Activated gamma-delta T cell treated with anti-CD3 and anti-CD28 coated beads, Interleukin-2, amount 50 U/mL, for 16 hours (primary cell): ENCODE measurements around the gene TIPARP.
"Not testable (repeated sequence)": the region's sequence is repeated elsewhere in the genome, so short reads cannot be mapped to it uniquely, and the experiment has no call there.

ENCODE experiments used
- DNase-seq: peaks from one replicate; pipeline ENCODE4 v3.0.0-alpha.2; 2020; ENCODE audit warnings: low read depth

The TIPARP gene

DNA sequence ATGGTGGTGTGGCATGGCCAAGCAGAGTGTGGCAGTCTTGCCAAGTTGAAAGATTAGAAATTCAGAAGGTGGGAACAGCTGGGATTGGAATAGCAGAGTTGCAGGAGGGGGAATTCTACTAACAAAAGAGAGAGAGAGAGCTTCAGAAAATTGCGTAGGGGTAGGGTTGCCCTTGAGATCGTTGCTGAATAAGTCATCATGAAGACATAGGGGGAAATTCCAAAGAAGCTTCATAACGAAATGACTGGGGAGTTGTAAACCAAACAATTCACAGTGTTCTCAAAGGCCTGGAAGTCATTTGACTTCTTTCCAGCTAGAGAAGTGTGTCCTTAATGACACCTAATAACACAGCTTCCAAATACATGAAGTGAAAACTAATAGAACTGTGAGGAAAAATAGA is 26.3 kb upstream of the TIPARP start:
- DNase-seq = no peak

DNA sequence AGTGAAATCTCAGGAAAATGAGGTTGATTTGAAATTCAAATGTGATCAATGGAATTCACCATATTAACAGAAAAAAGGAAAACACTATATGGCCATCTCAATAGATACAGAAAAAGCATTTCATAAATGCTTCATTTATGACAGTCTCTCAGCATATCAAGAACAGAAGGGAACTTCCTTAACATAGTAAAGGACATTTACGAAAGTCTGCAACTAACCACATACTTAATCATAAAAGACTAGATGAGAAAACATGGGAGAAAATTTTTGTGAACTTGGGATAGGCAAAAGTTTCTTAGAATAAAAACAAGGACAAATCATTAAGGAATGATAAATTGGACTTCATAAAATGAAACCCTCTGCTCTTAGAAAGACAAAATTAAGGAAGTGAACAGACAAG is 24.7 kb upstream of the TIPARP start:
- no peak for DNase-seq

DNA sequence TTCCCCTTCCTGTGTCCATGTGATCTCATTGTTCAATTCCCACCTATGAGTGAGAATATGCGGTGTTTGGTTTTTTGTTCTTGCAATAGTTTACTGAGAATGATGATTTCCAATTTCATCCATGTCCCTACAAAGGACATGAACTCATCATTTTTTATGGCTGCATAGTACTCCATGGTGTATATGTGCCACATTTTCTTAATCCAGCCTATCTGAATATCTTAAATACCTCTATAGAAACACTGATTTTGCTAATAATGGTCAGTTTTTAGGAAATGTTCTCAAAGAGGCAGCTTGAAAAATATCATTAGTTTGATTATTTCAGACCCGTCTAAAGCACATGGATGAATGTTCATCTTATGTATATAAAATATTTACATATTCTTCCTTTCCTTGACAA is 21.7 kb upstream of the TIPARP start:
- DNase-seq = not testable (repeated sequence)

DNA sequence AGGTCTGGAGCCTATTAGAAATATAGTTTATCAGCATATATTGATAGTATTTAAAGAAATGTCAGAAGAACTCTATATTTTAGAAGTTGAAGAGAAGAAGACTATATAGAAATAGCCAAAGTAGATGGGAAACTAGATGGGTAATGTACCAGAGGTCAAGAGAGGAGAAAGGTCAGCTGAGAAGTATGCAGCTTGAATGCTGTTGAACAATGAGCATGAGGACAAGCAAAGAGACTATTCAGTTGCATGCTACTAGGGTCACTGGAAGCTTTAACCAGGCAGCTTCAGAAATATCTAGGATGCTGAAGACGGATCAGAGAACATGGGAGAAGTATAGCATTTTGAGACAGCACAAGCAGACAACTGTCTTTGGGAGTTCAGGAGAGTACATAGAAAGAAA is 19.6 kb upstream of the TIPARP start:
- no peak for DNase-seq

DNA sequence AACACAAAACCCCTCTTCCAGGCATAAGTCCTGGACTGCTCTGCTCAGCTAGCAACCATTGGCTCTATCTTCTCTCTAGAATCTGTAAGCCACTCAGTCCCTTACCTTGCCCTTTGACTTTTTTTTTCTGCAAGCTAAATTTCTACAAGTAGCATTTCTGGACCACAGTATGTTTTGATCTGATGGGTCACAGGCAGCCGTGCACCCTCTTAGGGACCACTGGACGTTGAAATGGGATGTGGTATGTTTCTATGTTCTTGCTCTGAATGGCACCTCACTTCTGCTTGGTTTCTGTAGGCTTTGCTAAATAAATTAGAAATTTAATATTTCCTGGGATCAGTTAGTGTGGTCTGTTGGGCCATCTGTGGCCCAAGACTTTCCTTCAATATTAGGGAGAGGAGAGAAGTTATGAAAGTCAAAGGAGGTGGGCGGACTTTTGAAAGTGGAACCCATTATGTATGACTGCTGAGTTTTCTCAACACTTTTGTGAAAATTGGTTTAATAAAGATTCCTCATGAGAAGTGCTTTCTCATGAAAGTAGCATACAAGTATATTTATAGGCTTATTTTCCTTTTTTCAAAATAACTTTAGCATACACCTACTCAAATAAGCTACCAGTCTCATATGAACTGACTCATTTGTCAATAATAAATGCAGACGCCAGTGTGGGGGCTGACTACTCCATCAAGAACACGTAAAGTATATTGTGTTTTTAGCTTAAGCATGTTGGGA is 18.4 kb upstream of the TIPARP start:
- no peak for DNase-seq

DNA sequence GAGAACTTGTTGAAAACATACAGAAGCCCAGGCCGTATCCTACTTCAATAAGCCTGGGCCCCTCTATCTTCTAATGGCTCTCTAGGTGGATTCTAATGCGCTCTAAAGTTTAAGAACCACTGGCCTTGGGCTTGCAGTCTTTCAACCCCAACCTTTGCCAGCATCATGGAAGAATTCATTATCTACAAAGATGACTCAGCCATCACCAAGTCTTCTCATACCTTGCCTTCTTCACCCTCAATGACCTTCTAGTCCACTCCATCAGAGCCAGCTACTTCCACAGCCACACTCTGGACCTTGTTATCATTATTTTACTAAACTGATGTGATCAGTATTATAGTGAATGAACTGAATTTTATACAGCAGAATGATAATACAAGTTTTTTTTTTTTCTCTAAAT is 16.9 kb upstream of the TIPARP start:
- no peak for DNase-seq

DNA sequence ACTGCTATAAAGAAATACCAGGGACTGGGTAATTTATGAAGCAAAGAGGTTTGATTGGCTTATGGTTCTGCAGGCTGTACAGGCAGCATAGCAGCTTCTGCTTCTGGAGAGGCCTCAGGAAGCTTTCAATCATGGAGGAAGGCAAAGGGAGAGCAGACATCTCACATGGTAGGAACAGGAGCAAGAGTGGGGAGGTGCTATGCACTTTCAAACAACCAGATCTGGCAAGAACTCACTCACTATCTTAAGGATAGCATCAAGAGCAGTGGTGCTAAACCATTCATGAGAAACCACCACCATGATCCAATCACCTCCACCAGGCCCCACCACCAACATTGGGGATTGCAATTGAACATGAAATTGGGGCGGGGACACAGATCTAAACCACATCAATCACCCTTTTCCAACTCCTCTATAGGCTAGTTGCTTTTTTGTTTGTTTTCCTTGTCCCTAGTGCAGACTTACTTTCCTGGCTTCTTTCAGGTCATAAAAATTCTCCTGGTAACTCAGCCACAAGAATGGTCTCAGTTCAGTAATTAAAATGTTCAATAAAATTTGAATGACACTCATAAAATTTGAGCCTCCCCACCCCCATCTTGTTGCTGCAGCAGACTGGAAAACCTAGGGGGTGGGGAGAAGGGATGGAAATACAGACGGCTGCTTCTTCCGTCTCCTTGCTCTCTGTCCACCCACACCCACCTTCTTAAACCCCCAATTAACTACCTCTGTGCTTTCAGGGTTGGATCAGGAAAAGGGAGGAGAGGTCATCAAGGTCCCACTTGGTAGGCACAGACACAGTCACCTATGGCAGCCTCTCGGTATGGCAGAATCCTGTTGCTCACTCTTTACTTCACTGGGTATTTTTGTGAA is 16.3 kb upstream of the TIPARP start:
- DNase-seq = no peak

DNA sequence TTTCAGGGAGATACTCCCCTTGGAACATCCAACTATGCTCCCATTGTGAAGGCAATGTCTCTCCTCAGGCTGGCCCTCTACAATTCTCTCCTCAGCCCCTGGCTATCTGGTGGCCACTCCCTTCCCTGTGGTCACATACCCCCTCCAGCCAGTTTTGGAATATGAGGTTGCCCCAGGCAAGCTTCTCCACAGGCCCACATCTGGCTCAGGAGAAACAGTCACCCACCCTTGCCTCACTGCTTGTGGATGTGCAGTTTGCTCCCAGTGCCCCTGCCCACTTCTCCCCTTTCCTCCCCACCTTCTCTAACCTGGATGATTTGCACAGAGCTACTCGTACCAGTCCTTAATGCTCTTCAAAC is 15.7 kb upstream of the TIPARP start:
- no peak for DNase-seq

DNA sequence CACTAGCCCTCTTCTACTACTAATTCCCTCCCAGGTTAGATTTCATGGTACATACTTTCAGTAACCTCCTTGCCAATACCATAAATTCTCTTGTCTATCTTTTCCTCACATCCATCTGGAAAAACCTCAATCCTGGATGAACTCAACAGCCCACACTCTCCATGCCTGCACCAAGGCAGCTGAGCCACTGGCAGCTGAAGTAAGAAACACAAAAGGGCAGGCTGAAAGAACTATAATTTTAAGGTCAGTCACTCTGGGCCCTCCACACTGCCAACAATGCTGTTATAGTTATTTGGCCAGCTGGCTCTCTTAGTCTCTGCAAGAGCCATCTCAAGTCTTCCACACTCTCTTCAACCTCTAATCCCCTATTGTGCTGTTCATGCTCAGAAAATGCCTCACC is 15.1 kb upstream of the TIPARP start:
- DNase-seq = no peak

DNA sequence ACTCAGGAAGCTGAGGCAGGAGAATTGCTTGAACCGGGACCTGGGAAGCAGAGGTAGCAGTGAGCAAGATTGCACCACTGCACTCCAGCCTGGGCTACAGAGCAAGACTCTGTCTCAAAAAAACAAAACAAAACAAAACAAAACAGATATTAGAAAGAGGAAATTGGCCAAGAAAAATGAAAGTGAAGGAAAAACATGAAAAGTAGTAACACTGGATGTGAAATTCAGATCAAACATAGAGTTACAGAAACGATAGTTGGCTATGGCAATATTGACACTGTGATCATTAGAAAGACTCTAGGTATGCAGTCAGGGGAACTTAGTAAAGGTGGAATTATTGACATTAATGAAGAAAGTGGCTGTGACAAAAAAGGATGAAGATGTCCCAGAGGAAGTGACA is 13.2 kb upstream of the TIPARP start:
- no peak for DNase-seq

DNA sequence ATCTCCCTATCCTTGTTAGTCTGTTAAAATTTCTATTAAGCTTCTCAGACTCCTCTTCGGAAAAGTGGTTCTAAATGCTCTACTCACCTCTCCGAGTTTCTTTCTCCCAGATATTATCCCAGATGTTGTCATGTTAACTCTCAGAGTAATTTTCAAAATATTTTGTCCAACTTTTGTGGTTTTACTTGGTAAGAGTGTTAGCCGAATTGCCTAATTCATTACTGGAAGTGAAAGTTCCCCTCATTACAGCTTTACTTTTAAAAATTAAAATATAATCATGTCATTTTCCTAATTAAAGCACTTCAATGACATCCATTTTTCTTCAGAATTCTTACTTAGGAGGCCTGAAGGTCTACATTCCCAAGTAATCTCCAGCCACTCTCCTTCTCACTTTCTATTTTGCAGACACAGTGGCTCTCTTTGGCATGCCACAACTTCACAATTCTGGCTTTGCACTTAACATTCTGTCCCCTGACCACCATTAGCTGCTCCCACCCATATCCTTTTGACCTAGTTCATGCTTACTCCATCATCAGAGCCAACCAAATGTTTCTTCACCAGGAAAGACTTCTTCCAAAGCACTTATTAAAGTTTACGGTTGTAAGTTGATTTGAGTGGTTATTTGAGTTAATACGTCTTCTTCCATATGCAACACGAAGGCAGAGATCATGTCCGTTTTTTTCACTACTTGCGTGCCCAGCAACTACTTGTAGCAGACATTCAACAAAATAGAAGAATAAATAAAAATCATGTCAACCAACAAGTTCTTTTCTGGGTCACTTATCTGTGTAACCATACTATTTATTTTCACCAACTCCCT is 10.2 kb upstream of the TIPARP start:
- no peak for DNase-seq

DNA sequence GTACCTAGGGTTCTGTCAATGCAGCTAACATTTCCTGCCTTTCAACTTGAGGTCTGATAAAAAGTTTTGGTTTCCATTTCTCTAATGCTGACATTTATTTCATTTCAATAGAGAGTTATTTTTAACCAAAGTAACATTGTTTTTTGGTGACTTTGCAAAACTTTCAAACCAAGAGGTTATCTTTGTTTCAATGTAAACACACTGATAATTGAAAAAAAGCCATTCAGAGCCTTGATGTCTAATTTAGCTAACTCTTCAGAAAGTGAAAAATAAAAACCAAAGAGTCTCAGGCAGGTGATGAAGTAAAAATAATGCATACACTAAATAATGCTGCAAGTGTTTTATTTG is 9.6 kb upstream of the TIPARP start:
- no peak for DNase-seq

DNA sequence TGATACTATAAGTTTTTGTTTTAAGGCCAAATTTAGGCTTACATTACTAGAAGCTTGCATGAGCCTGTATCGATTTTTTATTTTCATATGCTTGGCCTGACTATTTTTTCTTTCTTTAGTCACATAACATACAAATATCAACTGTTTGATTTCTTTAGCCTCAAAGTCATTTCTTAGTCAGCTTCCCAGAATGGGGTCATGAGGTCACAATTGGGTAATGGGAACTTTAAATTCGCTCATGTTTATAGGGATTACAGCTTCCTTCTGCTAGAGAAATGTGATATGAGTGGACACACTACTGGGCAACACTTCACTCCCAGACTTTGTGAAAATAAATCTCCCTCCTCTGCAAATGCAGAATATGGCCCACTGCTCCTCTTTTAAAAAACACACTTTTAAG is 9.1 kb upstream of the TIPARP start:
- no peak for DNase-seq

DNA sequence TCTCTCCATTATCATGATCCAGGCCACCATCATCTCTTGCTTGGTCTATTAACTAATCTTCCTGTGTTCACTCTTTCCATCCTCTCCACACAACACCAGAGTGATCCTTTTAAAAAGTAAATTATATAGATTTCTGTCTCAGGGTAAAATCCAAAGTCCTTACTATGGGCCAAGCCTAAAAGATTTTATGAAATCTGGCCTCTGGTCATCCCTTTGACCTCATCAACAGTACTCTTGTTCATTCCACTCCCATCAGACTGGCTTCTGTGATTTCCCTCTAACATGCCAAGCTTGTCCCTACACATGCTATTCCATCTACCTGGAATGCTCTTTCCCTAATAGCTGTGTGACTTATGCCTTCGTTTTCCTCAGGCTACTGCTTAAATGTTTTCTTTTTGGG is 8.3 kb upstream of the TIPARP start:
- DNase-seq = no peak

DNA sequence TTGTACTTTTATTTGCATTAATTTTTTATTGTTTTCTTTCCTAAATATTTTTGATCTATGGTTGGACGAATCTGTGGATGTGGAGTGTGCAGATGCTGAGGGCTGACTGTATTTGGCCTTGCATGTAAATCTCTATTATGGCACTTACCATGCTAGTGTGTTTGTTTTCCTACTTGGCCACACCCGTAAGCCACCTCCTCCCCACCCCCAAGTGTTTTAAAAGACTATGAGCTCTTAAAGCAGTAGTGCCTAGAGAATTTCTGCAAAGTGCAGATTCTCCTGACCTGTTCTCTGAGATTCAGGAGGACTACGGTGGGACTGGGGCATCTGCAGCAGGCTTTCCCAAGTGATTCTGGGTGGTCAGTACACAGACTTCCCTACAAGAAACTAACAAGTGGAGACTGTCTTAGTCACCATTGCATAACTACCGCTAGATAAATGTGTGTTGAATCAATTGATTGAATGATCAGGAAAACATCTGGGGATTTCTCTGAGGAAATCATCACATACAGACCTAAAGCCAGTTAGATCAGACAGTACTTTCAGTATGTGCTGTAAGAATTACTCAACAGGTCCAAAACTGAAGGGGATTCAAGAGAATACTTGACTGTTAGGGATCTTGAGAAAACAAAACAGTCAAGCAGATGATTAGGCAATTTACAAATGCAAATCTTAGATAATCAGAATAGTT is 6.2 kb upstream of the TIPARP start:
- no peak for DNase-seq

DNA sequence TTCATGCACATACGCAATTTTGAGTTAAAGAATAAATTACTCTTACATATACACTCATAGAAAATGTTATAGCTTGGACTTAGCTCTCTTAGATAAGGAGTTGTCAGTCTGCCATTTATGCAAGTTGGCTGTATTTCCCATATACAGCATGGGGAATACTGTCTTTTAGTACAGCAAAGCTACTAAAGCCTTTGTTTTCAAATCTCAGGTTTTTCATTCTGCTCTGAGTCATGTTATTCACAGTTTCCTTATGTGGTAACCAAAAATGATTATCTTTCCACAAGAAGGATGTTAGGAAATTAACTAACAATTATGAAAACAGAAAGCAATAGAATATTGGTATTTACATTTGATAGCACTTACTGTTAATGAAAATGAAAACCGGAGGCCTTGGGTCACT is 4.3 kb upstream of the TIPARP start:
- DNase-seq = no peak

DNA sequence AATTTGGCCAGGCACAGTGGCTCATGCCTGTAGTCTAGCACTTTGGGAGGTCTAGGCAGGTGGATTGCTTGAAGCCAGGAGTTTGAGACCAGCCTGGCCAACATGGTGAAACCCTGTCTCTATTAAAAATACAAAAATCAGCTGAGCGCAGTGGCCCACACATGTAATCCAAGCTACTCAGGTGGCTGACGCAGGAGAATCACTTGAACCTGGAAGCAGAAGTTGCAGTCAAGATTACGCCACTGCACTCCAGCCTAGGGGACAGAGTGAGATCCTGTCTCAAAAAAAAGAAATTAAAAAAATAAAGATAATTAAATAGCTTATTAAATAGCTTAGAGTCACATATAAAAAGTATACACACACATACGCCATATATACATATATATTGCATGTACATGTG is 3.7 kb upstream of the TIPARP start:
- no peak for DNase-seq

DNA sequence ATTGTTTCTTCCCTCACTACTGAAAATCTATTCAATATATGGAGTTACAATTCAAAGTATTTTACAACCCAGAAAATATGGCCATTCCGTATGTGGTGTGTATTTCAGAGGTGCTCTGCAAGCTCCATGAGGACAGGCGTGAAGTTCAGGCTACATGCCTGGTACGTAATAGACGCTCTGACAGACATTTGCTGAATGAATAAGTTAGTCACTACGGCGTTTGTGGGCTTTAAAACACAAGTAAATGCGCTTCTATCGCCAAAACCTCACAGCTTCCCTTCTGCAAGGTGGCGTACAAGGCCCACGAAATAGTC is 701 bp upstream of the TIPARP start:
- no peak for DNase-seq

DNA sequence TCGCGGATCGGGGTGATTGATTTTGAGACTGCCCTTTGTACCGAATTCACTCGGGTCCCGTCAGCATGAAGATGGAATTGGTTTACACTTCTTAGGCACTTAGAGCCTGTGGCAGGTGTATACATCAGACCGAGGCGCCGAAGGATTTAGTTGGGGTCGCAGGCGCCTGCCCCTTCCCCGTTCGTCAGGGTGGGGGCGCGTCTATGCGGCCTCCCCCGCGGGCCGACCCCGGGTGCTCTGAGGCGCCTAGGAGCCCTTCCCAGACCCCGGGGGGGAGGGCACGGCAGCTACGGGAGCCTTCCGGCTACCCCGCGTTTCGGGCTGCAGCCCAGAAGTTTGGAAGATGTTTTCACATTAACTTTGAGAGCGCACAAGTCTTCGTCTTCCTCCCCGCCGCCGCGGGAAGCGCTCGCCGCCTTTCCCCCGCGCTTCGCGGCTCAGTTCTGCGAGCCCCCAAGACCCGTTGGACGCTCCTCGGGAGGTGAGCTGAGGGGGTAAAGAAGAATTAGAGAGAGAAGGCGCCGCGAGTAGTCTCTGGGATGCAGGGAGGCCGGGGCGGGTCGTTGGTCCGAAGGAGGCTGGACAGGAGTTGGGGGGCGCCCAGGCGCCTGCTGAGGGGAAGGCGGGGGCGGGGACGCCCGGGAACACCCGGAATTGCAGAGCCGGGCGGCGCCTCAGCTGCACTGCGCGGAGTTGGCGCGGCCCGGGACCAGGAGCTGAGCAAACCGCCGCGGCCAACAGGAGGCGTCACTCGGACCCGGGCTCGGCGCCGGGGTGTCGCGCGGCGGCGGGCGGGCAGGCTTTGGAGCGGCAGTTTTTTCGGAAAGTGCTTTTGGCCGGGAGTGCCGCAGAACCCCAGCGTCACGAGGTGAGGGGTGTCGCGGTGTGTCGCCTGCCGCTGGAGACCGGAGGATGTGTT is 780 bp downstream of the TIPARP start:
- DNase-seq = no peak

DNA sequence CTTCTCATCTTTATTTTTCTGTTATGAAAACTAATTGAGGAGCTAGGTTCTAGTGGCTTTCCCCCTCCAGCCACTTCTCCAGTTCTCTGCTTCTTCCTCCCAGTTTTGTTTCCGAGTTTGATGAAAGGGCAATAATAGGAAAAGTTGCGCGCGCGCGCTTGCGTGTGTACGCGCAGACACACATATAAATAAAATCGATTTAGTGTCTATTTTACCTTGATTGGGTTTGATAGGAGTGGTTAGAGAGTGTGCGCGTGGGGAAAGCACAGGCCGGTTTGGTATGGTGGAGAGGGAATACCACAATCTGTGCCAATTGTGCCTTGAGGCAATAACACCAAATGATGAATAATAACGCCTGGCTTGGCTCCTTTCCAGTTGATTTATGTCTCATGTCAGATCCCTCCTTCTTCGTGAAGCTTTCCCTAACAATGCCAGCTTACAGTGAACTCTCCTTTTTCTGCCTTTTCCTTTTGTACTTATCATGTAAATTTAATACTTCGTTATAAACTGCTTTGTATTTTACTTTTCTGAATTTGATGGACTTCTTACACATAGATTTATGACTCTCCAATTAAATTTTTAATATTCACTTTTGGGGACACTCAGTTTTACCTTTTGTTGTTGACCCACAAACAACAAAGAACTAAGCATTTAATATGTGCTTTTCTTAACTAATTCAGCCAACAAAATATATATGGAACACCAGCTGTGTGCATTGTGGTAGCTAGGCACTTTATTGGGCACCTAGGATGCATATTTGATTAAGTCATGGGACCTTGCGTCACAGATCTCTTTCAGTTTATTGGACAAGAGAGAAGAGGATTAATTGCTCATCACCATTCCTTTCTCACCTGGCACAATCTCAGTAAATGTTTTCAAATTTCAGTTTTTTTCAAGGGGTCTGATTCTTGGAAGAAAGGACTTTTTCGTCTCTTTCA is 1.7 kb downstream of the TIPARP start:
- DNase-seq = peak; percentile 24
